ENCODE data around the gene FER.
A peak's percentile ranks its signal among the peaks of the same experiment; 100 is the strongest.
"Not testable (repeated sequence)": the region's sequence is repeated elsewhere in the genome, so short reads cannot be mapped to it uniquely, and the experiment has no call there.

The FER gene

DNA sequence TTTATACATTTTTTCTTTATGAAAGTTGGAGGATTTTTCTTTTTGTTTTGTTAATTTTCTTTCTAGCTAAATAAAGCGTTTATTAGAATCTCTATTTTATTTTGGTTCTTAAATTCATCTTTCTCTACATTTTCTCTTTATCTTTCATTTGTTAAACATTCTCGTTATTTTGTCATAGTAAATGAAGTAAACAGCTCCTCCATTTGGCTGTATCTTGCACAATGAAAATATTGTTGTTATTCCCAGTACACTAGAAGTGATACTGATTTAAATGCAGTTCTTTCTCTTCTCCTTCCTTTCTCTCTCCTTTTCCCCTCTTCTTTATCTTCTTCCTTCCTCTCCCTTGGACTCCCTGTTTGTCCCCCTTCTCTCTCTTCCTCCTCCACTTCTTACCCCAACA, 88.8 kb downstream of the FER start:
- TF ChIP-seq EZH2phosphoT487 (IDR thresholded peaks at IDR 0.05; ENCODE audit: borderline replicate concordance, low read length): no peak
- no peak for TF ChIP-seq CTCF (IDR thresholded peaks at IDR 0.05; ENCODE audit: low read depth, low read length, poor library complexity, severe bottlenecking)
- Histone ChIP-seq H3K36me3 (ENCODE audit: control insufficient read depth, low read length) (no peaks in the 10 kb centered on the region), H3F3A (ENCODE audit: control insufficient read depth, insufficient read depth) (no peaks in the 10 kb centered on the region), H3K4me3 (ENCODE audit: low read length) (no peak overlapping the region), H3K27ac (ENCODE audit: low read depth, low read length) (no peak overlapping the region), H3K79me2 (ENCODE audit: control insufficient read depth, low read length) (no peaks in the 10 kb centered on the region), H3K9me2 (replicated peaks; ENCODE audit: control insufficient read depth, low read length) (no peaks in the 10 kb centered on the region), H3K9me3 (ENCODE audit: control insufficient read depth, insufficient read depth, low read length) (no peaks in the 10 kb centered on the region), H4K20me1 (ENCODE audit: control insufficient read depth, insufficient read depth, low read depth, low read length) (no peaks in the 10 kb centered on the region), H3K4me2 (ENCODE audit: low read length) (no peak overlapping the region), H3K4me1 (ENCODE audit: control insufficient read depth, low read length) (0 out of 2 replicates have a peak, but pooled peaks cover 3% of the 10 kb centered on the region), H3K27me3 (ENCODE audit: control insufficient read depth, low read length) (no peaks in the 10 kb centered on the region)

GRCh38 chr5:108842260-108842941, 94.7 kb downstream of the FER start:
- not testable (repeated sequence) for H3K27ac ChIP-seq (ENCODE audit: low read depth, low read length); H3K9me3 ChIP-seq (ENCODE audit: control insufficient read depth, insufficient read depth, low read length); H4K20me1 ChIP-seq (ENCODE audit: control insufficient read depth, insufficient read depth, low read depth, low read length); H3K27me3 ChIP-seq (ENCODE audit: control insufficient read depth, low read length); H3K4me2 ChIP-seq (ENCODE audit: low read length); H3K9me2 ChIP-seq (replicated peaks; ENCODE audit: control insufficient read depth, low read length); H3K4me1 ChIP-seq (ENCODE audit: control insufficient read depth, low read length); H3K79me2 ChIP-seq (ENCODE audit: control insufficient read depth, low read length); H3F3A ChIP-seq (ENCODE audit: control insufficient read depth, insufficient read depth); H3K36me3 ChIP-seq (ENCODE audit: control insufficient read depth, low read length); H3K4me3 ChIP-seq (ENCODE audit: low read length)

GRCh38 chr5:108851129-108851528, 103.4 kb downstream of the FER start:
- not testable (repeated sequence) for H3F3A ChIP-seq (ENCODE audit: control insufficient read depth, insufficient read depth); H3K36me3 ChIP-seq (ENCODE audit: control insufficient read depth, low read length); H3K27ac ChIP-seq (ENCODE audit: low read depth, low read length); H3K9me3 ChIP-seq (ENCODE audit: control insufficient read depth, insufficient read depth, low read length); H3K4me2 ChIP-seq (ENCODE audit: low read length); H3K9me2 ChIP-seq (replicated peaks; ENCODE audit: control insufficient read depth, low read length); H3K27me3 ChIP-seq (ENCODE audit: control insufficient read depth, low read length); H4K20me1 ChIP-seq (ENCODE audit: control insufficient read depth, insufficient read depth, low read depth, low read length); H3K4me3 ChIP-seq (ENCODE audit: low read length); H3K4me1 ChIP-seq (ENCODE audit: control insufficient read depth, low read length); H3K79me2 ChIP-seq (ENCODE audit: control insufficient read depth, low read length)

DNA sequence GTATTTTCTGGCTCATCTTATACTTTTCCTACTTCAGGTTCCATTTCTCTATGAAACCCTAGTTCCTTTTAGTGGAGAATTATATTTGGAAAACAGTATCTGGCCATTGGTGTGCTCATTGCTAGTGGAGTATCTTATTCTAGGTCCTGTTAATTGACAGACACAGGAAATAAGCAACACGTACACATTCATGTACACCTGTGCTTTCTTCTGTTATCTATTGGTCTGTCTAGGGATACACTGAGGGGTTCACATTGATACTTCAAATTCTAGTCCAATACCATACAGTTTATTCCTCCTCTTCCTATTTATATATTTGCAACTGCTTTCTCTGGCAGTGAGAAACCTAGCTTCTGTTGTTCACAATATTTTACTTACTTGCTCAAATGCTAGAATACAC, 110.2 kb downstream of the FER start:
- H3K36me3 ChIP-seq (ENCODE audit: control insufficient read depth, low read length): no peaks in the 10 kb centered on the region
- H3K27me3 ChIP-seq (ENCODE audit: control insufficient read depth, low read length): no peaks in the 10 kb centered on the region
- TF ChIP-seq CTCF (IDR thresholded peaks at IDR 0.05; ENCODE audit: low read depth, low read length, poor library complexity, severe bottlenecking) (no peak), EZH2phosphoT487 (IDR thresholded peaks at IDR 0.05; ENCODE audit: borderline replicate concordance, low read length) (no peak)
- peak overlapping the region; percentile 44 for H3K4me3 ChIP-seq (ENCODE audit: low read length)
- no peaks in the 10 kb centered on the region for H4K20me1 ChIP-seq (ENCODE audit: control insufficient read depth, insufficient read depth, low read depth, low read length)
- no peaks in the 10 kb centered on the region for H3K79me2 ChIP-seq (ENCODE audit: control insufficient read depth, low read length)
- H3K27ac ChIP-seq (ENCODE audit: low read depth, low read length): peak overlapping the region; percentile 76; the same call in 1 of the 2 replicates
- no peaks in the 10 kb centered on the region for H3K9me3 ChIP-seq (ENCODE audit: control insufficient read depth, insufficient read depth, low read length)
- peak overlapping the region; percentile 73 for H3K4me2 ChIP-seq (ENCODE audit: low read length)
- H3K9me2 ChIP-seq (replicated peaks; ENCODE audit: control insufficient read depth, low read length): no peaks in the 10 kb centered on the region
- peaks cover 29% of the 10 kb centered on the region for H3K4me1 ChIP-seq (ENCODE audit: control insufficient read depth, low read length)
- H3F3A ChIP-seq (ENCODE audit: control insufficient read depth, insufficient read depth): no peaks in the 10 kb centered on the region; the same call in none of the 2 replicates
